ENCODE data around the gene WFIKKN1.

Gene WFIKKN1

GRCh38 chr16:674214-674881, 43.6 kb downstream of the WFIKKN1 start:
- DNase-seq (ENCODE audit: low read depth in 2 of 2) = no peak

GRCh38 chr16:674968-675883, 44.4 kb downstream of the WFIKKN1 start, which contains the start of gene RHBDL1:
Gene RHBDL1, plus strand, starts transcription at chr16:675671. Its CDS starts 120 bp downstream, at chr16:675791.
- no peak for DNase-seq (ENCODE audit: low read depth in 2 of 2)

GRCh38 chr16:675884-676564, 45.2 kb downstream of the WFIKKN1 start:
- DNase-seq (ENCODE audit: low read depth in 2 of 2) = no peak

- DNase-seq (ENCODE audit: low read depth in 2 of 2) = no peak
Observed at GRCh38 chr16:676565-676902, 45.7 kb downstream of the WFIKKN1 start.

GRCh38 chr16:676913-677312, 46.1 kb downstream of the WFIKKN1 start:
- no peak for DNase-seq (ENCODE audit: low read depth in 2 of 2)

GRCh38 chr16:677316-678190, 46.8 kb downstream of the WFIKKN1 start:
- no peak for DNase-seq (ENCODE audit: low read depth in 2 of 2)

- DNase-seq (ENCODE audit: low read depth in 2 of 2) = no peak
Observed at GRCh38 chr16:678209-678857, 47.5 kb downstream of the WFIKKN1 start.

GRCh38 chr16:678858-679813, 48.4 kb downstream of the WFIKKN1 start:
- DNase-seq (ENCODE audit: low read depth in 2 of 2) = peak in 1 of 2 donors; percentile 24

- DNase-seq (ENCODE audit: low read depth in 2 of 2) = peak; percentile 83 to 91
Observed at GRCh38 chr16:679814-680624, 49.2 kb downstream of the WFIKKN1 start, which contains the start of gene STUB1. Gene STUB1, plus strand, starts transcription at chr16:680410. Its CDS starts 116 bp downstream, at chr16:680526.

- no peak for DNase-seq (ENCODE audit: low read depth in 2 of 2)
Observed at GRCh38 chr16:680625-680945, 49.8 kb downstream of the WFIKKN1 start.

GRCh38 chr16:680967-681745, 50.4 kb downstream of the WFIKKN1 start:
- DNase-seq (ENCODE audit: low read depth in 2 of 2) = no peak

GRCh38 chr16:681746-682427, 51.1 kb downstream of the WFIKKN1 start:
- DNase-seq (ENCODE audit: low read depth in 2 of 2) = no peak

GRCh38 chr16:682493-683395, 52.0 kb downstream of the WFIKKN1 start:
- DNase-seq (ENCODE audit: low read depth in 2 of 2) = no peak

GRCh38 chr16:683396-684070, 52.7 kb downstream of the WFIKKN1 start:
- no peak for DNase-seq (ENCODE audit: low read depth in 2 of 2)
